Measurements from ENCODE around the gene TECR. TPM values are rescaled to one million over a fixed set of nuclear protein-coding genes. Genes with fewer than 3 reads are reported as not detected.

Gene TECR
- total and polyA plus RNA-seq, 2 donors (not counting 3 experiments of a cell fraction or from before 2014, with no cell fraction given): 109 to 193 TPM

DNA sequence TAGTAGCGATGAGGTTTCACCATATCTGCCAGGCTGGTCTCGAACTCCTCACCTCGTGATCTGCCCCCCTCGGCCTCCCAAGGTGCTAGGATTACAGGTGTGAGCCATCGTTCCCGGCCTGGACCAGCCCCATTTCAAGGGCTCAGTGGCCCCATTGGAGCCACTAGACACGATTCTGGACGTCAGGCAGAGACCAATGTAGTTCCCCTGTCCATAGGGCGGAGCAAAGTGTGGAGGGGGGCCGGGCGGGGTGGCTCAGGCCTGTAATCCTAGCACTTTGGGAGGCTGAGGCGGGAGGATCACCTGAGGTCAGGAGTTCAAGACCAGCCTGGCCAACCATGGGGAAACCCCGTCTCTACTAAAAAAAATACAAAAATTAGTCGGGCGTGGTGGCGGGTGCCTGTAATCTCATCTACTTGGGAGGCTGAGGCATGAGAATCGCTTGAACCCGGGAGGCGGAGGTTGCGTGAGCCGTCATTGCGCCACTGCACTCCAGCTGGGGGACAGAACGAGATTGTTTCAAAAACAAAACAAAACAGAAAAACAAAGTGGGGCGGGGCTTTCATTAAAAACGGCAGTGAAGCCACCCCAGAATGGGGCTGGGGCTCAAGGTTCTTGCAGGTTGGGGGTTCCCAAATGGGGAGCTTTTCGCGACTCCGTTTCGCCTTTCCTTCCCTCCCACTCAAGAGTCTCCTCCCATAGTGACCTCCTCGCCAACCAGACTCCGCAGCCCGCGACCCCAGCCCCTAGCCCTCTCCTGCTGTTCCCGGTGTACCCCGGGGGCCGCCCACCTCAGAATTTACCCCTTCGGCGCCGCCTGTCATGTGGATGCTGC lies 758 bp upstream of the TECR start:
- Histone ChIP-seq H3K9me3 (replicated peaks; ENCODE audit: control insufficient read depth, insufficient read depth, low read length) (no peaks in the 10 kb centered on the region), H3K9ac (replicated peaks; ENCODE audit: extremely low read depth, insufficient read depth, low read length) (peak overlapping the region; percentile 30), H2AFZ (ENCODE audit: low read depth, low read length) (peak overlapping the region; percentile 63), H3K9me1 (replicated peaks; ENCODE audit: control insufficient read depth, extremely low read depth, insufficient read depth, low read length) (no peaks in the 10 kb centered on the region), H3K27me3 (ENCODE audit: control insufficient read depth in 2 of 2, insufficient read depth in 2 of 2, low read length in 2 of 2) (no peaks in the 10 kb centered on the region), H3K4me3 (replicated peaks in 1 of 3; ENCODE audit: insufficient read depth in 1 of 3, low read depth in 1 of 3, low read length in 3 of 3) (peak overlapping the region; percentile 24 to 50 (median 41)), H3K4me1 (ENCODE audit: control insufficient read depth, extremely low read depth, insufficient read depth, low read length) (peaks cover 9% of the 10 kb centered on the region), H4K20me1 (replicated peaks; ENCODE audit: control insufficient read depth, extremely low read depth, insufficient read depth, low read length) (no peaks in the 10 kb centered on the region), H3K27ac (ENCODE audit: insufficient read depth, low read depth, low read length) (no peak overlapping the region), H3K36me3 (ENCODE audit: control insufficient read depth in 2 of 2, extremely low read depth in 1 of 2, insufficient read depth in 2 of 2, low read length in 2 of 2) (no peaks in the 10 kb centered on the region), H3K4me2 (ENCODE audit: insufficient read depth, low read length) (peak overlapping the region; percentile 59), H3K79me2 (ENCODE audit: control insufficient read depth, insufficient read depth, low read length) (peaks cover 19% of the 10 kb centered on the region)
- DNase-seq (ENCODE audit: low read depth, low spot score): no peak
- intact Hi-C loops (cut with micrococcal nuclease): loop anchor here (1.0 to 5.0 kb wide), 2 partner anchors 10 to 579 kb away; partner anchors contain the start of genes DNAJB1 and SYDE1
- BruUV-seq (replicated peaks): no TSS peak
- TF ChIP-seq, protein P1, sequence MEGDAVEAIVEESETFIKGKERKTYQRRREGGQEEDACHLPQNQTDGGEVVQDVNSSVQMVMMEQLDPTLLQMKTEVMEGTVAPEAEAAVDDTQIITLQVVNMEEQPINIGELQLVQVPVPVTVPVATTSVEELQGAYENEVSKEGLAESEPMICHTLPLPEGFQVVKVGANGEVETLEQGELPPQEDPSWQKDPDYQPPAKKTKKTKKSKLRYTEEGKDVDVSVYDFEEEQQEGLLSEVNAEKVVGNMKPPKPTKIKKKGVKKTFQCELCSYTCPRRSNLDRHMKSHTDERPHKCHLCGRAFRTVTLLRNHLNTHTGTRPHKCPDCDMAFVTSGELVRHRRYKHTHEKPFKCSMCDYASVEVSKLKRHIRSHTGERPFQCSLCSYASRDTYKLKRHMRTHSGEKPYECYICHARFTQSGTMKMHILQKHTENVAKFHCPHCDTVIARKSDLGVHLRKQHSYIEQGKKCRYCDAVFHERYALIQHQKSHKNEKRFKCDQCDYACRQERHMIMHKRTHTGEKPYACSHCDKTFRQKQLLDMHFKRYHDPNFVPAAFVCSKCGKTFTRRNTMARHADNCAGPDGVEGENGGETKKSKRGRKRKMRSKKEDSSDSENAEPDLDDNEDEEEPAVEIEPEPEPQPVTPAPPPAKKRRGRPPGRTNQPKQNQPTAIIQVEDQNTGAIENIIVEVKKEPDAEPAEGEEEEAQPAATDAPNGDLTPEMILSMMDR (IDR thresholded peaks at IDR 0.05; ENCODE audit: extremely low read depth in 1 of 2, insufficient read depth in 1 of 2, low read depth in 1 of 2, low read length in 2 of 2): no peak
- no peak for FAIRE-seq
- POLR2A ChIA-PET: no interaction called here
- CTCF ChIA-PET: interaction anchor here (1.0 kb wide), 1 partner anchor 8 kb away, joined by 4 read pairs; no protein-coding TSS in a partner anchor
- dilution Hi-C loops (cut with MboI; ENCODE audit: extremely low pct_ligation_motif_present, low sequenced_read_pairs): no loop called here

DNA sequence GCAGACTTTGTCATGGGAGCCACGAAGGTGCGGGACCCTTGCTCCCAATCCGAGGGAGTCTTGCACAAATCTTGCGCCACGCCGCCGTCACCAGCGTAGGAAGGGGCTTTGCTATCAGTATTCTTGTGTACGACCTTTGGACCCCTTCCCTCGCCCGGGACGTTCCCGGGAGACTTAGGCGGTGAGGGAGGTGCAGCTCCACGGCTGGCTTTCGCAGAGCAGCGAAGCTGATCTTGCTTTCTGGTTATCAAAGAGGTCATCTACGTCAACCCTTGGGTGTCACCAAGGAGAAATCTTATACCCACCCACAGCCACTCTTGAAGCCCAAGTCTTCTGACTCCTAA lies 583 bp downstream of the TECR start:
- dilution Hi-C loops (cut with MboI; ENCODE audit: extremely low pct_ligation_motif_present, low sequenced_read_pairs) (no loop called here), intact Hi-C loops (cut with micrococcal nuclease) (no loop called here)
- Histone ChIP-seq H3K27me3 (ENCODE audit: control insufficient read depth in 2 of 2, insufficient read depth in 2 of 2, low read length in 2 of 2) (no peaks in the 10 kb centered on the region), H3K9me3 (replicated peaks; ENCODE audit: control insufficient read depth, insufficient read depth, low read length) (no peaks in the 10 kb centered on the region), H3K36me3 (ENCODE audit: control insufficient read depth in 2 of 2, extremely low read depth in 1 of 2, insufficient read depth in 2 of 2, low read length in 2 of 2) (no peaks in the 10 kb centered on the region), H3K4me1 (ENCODE audit: control insufficient read depth, extremely low read depth, insufficient read depth, low read length) (peaks cover 7% of the 10 kb centered on the region), H3K9me1 (replicated peaks; ENCODE audit: control insufficient read depth, extremely low read depth, insufficient read depth, low read length) (no peaks in the 10 kb centered on the region), H3K4me3 (replicated peaks in 1 of 3; ENCODE audit: insufficient read depth in 1 of 3, low read depth in 1 of 3, low read length in 3 of 3) (peak overlapping the region; percentile 22 to 90 (median 67)), H3K27ac (ENCODE audit: insufficient read depth, low read depth, low read length) (no peak overlapping the region), H4K20me1 (replicated peaks; ENCODE audit: control insufficient read depth, extremely low read depth, insufficient read depth, low read length) (no peaks in the 10 kb centered on the region), H3K9ac (replicated peaks; ENCODE audit: extremely low read depth, insufficient read depth, low read length) (peak overlapping the region; percentile 51), H3K79me2 (ENCODE audit: control insufficient read depth, insufficient read depth, low read length) (peaks cover 19% of the 10 kb centered on the region), H3K4me2 (ENCODE audit: insufficient read depth, low read length) (peak overlapping the region; percentile 89), H2AFZ (ENCODE audit: low read depth, low read length) (peak overlapping the region; percentile 75)
- no TSS peak for BruUV-seq (replicated peaks)
- ChIA-PET POLR2A (no interaction called here), CTCF (no interaction called here)
- TF ChIP-seq FOS (IDR thresholded peaks at IDR 0.05; ENCODE audit: borderline replicate concordance, insufficient read depth, low read length): no peak
- TF ChIP-seq GATA2 (IDR thresholded peaks at IDR 0.05; ENCODE audit: insufficient read depth, insufficient read length, low read depth, low read length): peak; percentile 74
- TF ChIP-seq EZH2 (IDR thresholded peaks at IDR 0.05; ENCODE audit: borderline replicate concordance, low read depth, low read length, severe bottlenecking): no peak
- TF ChIP-seq, protein P2, sequence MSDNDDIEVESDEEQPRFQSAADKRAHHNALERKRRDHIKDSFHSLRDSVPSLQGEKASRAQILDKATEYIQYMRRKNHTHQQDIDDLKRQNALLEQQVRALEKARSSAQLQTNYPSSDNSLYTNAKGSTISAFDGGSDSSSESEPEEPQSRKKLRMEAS (IDR thresholded peaks at IDR 0.05; ENCODE audit: insufficient read depth, insufficient read length): no peak
- TF ChIP-seq JUN (IDR thresholded peaks at IDR 0.05; ENCODE audit: borderline replicate concordance, insufficient read depth, insufficient read length, low read depth): no peak
- TF ChIP-seq MYC (IDR thresholded peaks at IDR 0.05; ENCODE audit: low read depth, low read length): no peak
- no peak for DNase-seq (ENCODE audit: low read depth, low spot score)
- FAIRE-seq: no peak
